Neutrophil (primary cell): Measurements from ENCODE around the gene PLVAP.

Experiments
- H3K27ac ChIP-seq: fragments of 200-600 bp; sonication (generic); 2 replicates; pipeline ENCODE4 v1.5.1; 2016; ENCODE audit warnings: mild to moderate bottlenecking, moderate library complexity
- H3K27me3 ChIP-seq: fragments of 200-600 bp; sonication (generic); 2 replicates; pipeline ENCODE4 v1.6.0; 2016; ENCODE audit warnings: mild to moderate bottlenecking
- H3K36me3 ChIP-seq: fragments of 200-600 bp; sonication (generic); 2 replicates; pipeline ENCODE4 v1.5.1; 2017
- H3K4me1 ChIP-seq, 2 experiments: fragments of 200-600 bp in 1 of 2; sonication (generic) in 1 of 2; 1 replicate in 1 of 2; 2 replicates in 1 of 2; pipeline versions ENCODE4 v1.5.1 to v1.6.1; 2013 to 2016; ENCODE audit warnings: low read depth in 1 of 2, low read length in 1 of 2, mild to moderate bottlenecking in 1 of 2, moderate library complexity in 1 of 2; ENCODE audit not compliant: control insufficient read depth in 1 of 2, insufficient read depth in 1 of 2
- H3K4me3 ChIP-seq, 2 experiments: fragments of 200-600 bp in 1 of 2; sonication (generic) in 1 of 2; 1 replicate in 1 of 2; 2 replicates in 1 of 2; pipeline ENCODE4 v1.5.1; 2013 to 2016; ENCODE audit warnings: low read depth in 1 of 2, low read length in 1 of 2, mild to moderate bottlenecking in 1 of 2, moderate library complexity in 1 of 2
- H3K9me3 ChIP-seq: fragments of 200-600 bp; sonication (generic); 2 replicates; pipeline ENCODE4 v1.5.1; 2016
- TF ChIP-seq, protein P1 (sequence below): fragments of 200-600 bp; sonication (generic); IDR thresholded peaks from 2 replicates; pipeline ENCODE4 v1.5.1; 2016; ENCODE audit warnings: antibody characterized with exemption

Gene PLVAP

GRCh38 chr19:17323964-17324332, 53.2 kb downstream of the PLVAP start:
- H3K27me3 ChIP-seq, result peaks cover 65% of the 10 kb centered on the region
- no peak overlapping the region for H3K4me3 ChIP-seq
- H3K9me3 ChIP-seq, result no peaks in the 10 kb centered on the region
- peaks cover 9 to 12% of the 10 kb centered on the region in 2 experiments for H3K4me1 ChIP-seq
- TF ChIP-seq, protein P1, sequence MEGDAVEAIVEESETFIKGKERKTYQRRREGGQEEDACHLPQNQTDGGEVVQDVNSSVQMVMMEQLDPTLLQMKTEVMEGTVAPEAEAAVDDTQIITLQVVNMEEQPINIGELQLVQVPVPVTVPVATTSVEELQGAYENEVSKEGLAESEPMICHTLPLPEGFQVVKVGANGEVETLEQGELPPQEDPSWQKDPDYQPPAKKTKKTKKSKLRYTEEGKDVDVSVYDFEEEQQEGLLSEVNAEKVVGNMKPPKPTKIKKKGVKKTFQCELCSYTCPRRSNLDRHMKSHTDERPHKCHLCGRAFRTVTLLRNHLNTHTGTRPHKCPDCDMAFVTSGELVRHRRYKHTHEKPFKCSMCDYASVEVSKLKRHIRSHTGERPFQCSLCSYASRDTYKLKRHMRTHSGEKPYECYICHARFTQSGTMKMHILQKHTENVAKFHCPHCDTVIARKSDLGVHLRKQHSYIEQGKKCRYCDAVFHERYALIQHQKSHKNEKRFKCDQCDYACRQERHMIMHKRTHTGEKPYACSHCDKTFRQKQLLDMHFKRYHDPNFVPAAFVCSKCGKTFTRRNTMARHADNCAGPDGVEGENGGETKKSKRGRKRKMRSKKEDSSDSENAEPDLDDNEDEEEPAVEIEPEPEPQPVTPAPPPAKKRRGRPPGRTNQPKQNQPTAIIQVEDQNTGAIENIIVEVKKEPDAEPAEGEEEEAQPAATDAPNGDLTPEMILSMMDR, result no peak
- H3K27ac ChIP-seq, result no peak overlapping the region
- peaks cover 40% of the 10 kb centered on the region for H3K36me3 ChIP-seq

- Histone ChIP-seq H3K4me1 (peaks cover 6 to 7% of the 10 kb centered on the region in 2 experiments), H3K36me3 (peaks cover 42% of the 10 kb centered on the region), H3K9me3 (no peaks in the 10 kb centered on the region), H3K4me3 (no peak overlapping the region), H3K27me3 (peaks cover 59% of the 10 kb centered on the region), H3K27ac (no peak overlapping the region)
- TF ChIP-seq, protein P1, result no peak
These were observed 53.7 kb downstream of the PLVAP start for GRCh38 chr19:17323300-17323963.

- Histone ChIP-seq H3K4me3 (no peak overlapping the region), H3K36me3 (peaks cover 42% of the 10 kb centered on the region), H3K9me3 (no peaks in the 10 kb centered on the region), H3K4me1 (peaks cover 1 to 3% of the 10 kb centered on the region in 2 experiments), H3K27ac (no peak overlapping the region), H3K27me3 (peaks cover 54% of the 10 kb centered on the region)
- TF ChIP-seq, protein P1, result no peak
These were observed 54.3 kb downstream of the PLVAP start for GRCh38 chr19:17322854-17323253.

DNA sequence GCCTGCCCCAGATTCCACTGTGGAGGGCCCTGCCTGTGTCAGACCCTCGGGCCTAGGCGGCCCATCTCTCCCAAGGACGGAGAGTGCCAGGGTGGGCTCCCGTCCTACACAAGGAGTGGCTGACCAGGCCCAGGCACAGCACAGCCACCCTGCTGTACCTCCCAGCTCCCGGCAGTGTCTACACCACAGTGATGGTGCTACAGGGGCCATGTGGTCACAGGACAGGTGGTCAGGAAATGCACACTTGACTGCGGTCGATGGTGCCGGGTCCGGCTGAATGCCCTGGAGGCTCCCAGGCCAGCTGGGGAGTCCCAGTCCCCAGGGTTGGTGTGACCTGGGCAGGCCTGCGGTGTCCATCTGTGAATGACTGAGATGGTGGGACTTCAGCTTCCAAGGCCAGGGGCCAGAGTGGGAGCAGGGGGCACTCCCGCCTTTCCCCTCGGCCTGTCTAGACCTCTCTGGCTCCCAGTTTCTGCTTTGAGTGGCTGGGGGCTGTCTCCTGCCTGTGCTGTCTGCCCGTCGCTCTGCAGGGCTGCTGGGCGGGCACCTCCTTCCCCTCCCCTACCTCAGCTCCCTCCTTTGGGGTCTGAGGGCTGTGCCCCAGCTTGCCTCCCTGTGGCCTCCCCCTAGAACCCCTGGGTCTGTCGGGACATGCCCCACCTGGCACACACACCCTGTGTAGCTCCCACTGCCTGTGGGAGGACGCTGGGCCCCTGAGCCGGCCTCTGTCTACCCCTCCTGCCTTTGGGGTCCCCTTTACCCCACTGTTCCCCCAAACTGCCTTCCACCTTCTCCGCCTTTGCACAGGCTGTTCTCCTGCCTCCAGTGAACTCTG, 55.3 kb downstream of the PLVAP start:
- no peak overlapping the region for H3K4me3 ChIP-seq
- no peak overlapping the region for H3K27ac ChIP-seq
- H3K36me3 ChIP-seq, result peaks cover 42% of the 10 kb centered on the region
- peaks cover 44% of the 10 kb centered on the region for H3K27me3 ChIP-seq
- peaks cover 4 to 12% of the 10 kb centered on the region in 2 experiments for H3K4me1 ChIP-seq
- no peaks in the 10 kb centered on the region for H3K9me3 ChIP-seq
- TF ChIP-seq, protein P1, result no peak

DNA sequence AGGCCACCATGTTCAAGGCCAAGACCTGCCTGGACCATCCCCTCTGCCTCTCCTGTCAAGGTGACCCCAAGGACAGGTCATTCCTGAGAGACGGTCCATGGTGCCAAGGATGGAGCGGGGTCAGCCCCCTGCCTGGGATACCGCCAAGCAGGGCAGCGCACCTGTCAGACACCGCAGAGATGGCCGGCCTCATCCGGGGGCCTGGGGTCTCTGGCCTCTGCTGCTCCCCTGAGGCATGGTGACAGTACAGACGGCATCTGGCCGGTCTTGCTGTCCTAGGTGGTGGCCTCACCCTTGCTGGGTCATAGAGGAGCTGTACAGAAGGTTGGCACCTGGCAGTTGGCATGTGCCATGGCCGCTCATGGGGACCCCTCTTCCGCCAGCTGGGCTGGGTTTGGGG, 56.7 kb downstream of the PLVAP start:
- Histone ChIP-seq H3K4me3 (no peak overlapping the region), H3K4me1 (peaks cover 4 to 12% of the 10 kb centered on the region in 2 experiments), H3K27me3 (peaks cover 34% of the 10 kb centered on the region), H3K36me3 (peaks cover 51% of the 10 kb centered on the region), H3K27ac (no peak overlapping the region), H3K9me3 (no peaks in the 10 kb centered on the region)
- TF ChIP-seq, protein P1, result no peak
